ENCODE measurements around the gene SIRT4.

Gene SIRT4

DNA sequence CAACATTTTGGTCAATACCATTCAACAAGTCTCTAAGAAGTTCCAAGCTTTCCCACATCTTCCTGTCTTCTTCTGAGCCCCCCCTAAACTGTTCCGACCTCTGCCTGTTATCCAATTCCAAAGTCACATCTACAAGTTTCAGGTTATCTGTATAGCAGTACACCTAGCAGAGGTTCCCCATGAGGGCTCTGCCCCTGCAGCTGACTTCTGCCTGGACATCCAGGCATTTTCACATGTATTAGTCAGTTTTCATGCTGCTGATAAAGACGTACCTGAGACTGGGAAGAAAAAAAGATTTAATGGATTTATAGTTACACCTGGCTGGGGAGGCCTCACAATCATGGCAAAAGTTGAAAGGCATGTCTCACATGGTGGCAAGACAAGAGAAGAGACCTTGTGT lies 35.6 kb downstream of the SIRT4 start:
- Histone ChIP-seq H3K9me3 (ENCODE audit: control insufficient read depth, insufficient read depth, low read length) (peaks cover 4% of the 10 kb centered on the region; the same call in 1 of the 2 replicates), H3K9ac (ENCODE audit: low read depth, low read length) (no peak overlapping the region), H3K4me1 (ENCODE audit: insufficient read depth, low read length) (no peaks in the 10 kb centered on the region; the same call in 1 of the 2 replicates), H3K36me3 (ENCODE audit: insufficient read depth, low read length) (no peaks in the 10 kb centered on the region)

DNA sequence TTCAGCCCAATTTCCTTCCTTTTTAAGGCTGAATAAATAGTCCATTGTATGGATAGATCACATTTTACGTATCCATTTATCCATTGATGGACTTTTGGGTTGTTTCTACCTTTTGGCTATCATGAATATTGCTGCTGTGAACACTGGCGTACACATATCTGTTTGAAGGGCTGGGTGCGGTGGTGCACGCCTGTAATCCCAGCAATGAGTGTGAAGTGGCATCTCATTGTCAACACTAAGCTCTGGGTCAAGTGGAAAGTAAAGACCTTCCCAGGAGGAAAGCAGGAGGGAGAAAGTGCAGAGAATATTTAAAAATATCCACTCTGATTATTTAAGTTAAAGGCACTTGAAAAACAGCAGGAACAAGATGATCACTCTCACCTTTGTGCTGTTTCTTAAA lies 37.1 kb downstream of the SIRT4 start:
- Histone ChIP-seq H3K9me3 (ENCODE audit: control insufficient read depth, insufficient read depth, low read length) (peaks cover 4% of the 10 kb centered on the region; the same call in 1 of the 2 replicates), H3K4me1 (ENCODE audit: insufficient read depth, low read length) (no peaks in the 10 kb centered on the region; the same call in 1 of the 2 replicates), H3K36me3 (ENCODE audit: insufficient read depth, low read length) (no peaks in the 10 kb centered on the region), H3K9ac (ENCODE audit: low read depth, low read length) (no peak overlapping the region)

DNA sequence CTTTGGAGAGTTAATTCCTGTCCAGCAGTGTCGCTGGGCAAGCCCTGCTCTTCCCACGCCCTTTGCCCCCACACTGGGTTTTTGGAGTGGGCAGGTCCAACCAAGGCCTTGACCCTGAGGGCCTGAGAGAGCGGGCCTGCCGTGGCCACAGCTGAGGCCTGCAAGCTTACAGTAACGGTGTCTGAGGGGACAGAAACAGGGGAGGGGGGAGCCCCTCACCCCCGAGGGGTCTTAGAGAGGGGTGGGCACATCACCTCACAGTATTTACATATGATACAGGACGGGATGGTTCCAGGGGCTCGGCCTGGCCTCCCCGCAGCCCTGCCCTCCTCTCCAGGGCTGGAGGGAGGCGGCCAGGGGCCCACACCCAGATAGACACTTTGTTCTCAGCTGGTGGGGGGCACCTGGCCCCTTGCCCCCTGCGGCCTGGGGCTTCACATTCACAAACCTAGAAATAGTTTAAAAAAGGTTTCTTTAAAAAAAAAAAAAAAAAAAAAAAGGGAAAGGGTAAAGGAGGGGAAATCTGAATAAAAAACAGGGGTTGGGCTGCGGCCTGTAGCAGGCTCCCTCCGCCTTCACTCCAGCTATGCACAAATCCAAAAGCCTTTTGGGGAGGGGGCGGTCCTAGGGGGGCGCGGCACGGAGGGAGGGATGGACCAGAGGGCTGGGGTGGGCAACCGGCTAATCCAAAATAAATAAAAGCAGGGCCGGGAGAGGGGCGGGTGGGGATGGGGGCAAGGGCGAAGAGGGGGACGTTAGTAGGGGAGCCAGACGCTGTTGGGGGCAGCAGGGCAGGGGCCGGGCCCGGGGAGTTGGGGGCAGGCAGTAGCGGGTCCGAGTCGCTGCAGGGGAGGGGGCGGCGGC lies 40.3 kb downstream of the SIRT4 start:
- H3K36me3 ChIP-seq (ENCODE audit: insufficient read depth, low read length): no peaks in the 10 kb centered on the region
- no peaks in the 10 kb centered on the region; the same call in 1 of the 2 replicates for H3K4me1 ChIP-seq (ENCODE audit: insufficient read depth, low read length)
- no peak overlapping the region for H3K9ac ChIP-seq (ENCODE audit: low read depth, low read length)
- peaks cover 2% of the 10 kb centered on the region; the same call in 1 of the 2 replicates for H3K9me3 ChIP-seq (ENCODE audit: control insufficient read depth, insufficient read depth, low read length)

DNA sequence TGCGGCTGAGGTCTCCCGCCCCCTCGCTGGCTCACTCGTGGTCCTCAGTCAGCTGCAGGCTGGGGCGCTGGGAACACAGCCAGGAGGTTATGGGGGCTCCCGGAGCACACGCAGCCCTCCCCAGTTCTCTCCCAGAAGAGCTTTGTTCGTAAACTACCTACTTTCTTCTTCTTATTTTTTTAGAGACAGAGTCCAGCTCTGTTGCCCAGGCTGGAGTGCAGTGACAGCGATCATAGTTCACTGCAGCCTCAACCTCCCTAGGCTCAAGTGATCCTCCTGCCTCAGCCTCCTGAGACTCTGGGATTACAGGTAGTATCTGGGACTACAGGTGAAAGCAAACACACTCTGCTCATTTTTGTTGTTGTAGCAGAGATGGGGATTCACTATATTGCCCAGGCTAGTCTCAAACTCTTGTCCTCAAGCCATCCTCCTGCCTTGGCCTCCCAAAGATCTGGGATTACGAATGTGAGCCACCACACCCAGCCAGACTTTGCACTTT lies 41.0 kb downstream of the SIRT4 start:
- Histone ChIP-seq H3K9ac (ENCODE audit: low read depth, low read length) (no peak overlapping the region), H3K9me3 (ENCODE audit: control insufficient read depth, insufficient read depth, low read length) (no peaks in the 10 kb centered on the region; the same call in 1 of the 2 replicates), H3K36me3 (ENCODE audit: insufficient read depth, low read length) (no peaks in the 10 kb centered on the region; the same call in 1 of the 2 replicates), H3K4me1 (ENCODE audit: insufficient read depth, low read length) (no peaks in the 10 kb centered on the region; the same call in 1 of the 2 replicates)

DNA sequence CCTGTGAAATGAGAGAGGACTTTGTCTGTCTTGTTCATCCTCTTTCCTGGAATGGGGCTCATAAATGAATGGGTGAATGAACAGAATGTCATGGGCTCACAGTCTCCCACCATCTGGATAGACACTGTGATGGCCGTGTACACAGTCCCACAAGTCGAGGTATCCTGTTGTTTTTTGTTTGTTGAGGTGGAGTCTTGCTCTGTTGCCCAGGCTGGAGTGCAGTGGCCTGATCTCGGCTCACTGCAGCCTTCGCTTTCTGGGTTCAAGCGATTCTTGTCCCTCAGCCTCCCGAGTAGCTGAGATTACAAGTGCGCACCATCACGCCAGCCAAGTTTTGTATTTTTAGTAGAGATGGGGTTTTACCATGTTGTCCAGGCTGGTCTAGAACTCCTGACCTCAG lies 41.6 kb downstream of the SIRT4 start:
- Histone ChIP-seq H3K4me1 (ENCODE audit: insufficient read depth, low read length) (no peaks in the 10 kb centered on the region; the same call in 1 of the 2 replicates), H3K9ac (ENCODE audit: low read depth, low read length) (no peak overlapping the region), H3K36me3 (ENCODE audit: insufficient read depth, low read length) (no peaks in the 10 kb centered on the region; the same call in 1 of the 2 replicates), H3K9me3 (ENCODE audit: control insufficient read depth, insufficient read depth, low read length) (no peaks in the 10 kb centered on the region)

DNA sequence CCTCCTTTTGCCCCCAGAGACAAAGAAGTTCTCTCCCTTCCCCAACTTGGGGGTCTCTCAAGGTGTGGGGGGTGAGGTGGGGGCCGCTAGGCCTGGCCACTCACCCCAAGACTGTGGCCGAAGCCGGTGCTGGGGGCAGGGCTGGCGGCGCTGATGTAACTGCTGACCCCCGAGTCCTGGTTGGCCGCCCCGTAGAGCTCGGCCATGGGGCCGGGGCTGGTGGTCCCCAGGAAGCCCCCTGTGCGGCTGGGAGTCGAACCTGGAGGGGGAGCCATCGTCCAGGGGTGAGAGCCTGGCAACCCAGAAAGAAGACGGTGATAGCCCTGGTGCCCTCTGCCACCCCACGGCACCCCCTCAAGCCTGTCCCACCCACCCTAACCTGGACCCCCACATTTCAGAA lies 43.9 kb downstream of the SIRT4 start:
- Histone ChIP-seq H3K36me3 (ENCODE audit: insufficient read depth, low read length) (no peaks in the 10 kb centered on the region; the same call in 1 of the 2 replicates), H3K9me3 (ENCODE audit: control insufficient read depth, insufficient read depth, low read length) (no peaks in the 10 kb centered on the region), H3K4me1 (ENCODE audit: insufficient read depth, low read length) (no peaks in the 10 kb centered on the region; the same call in 1 of the 2 replicates), H3K9ac (ENCODE audit: low read depth, low read length) (no peak overlapping the region)

DNA sequence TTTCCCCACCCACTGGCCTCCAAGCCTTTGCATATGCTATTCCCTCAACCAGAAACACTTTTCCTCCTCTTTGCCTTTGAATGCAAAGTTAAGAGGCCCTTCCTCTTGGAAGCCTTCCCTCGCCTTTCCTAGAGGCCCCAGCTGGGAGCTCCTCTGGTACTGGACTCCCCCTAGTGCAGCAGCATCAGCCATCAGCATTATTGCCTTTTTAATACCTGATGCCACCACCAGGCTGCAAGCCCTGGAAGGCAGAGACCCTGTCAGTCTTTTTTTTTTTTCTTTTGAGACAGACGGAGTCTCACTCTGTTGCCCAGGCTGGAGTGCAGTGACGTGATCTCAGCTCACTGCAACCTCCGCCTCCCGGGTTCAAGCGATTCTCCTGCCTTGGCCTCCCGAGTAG lies 44.6 kb downstream of the SIRT4 start:
- Histone ChIP-seq H3K4me1 (ENCODE audit: insufficient read depth, low read length) (no peaks in the 10 kb centered on the region; the same call in 1 of the 2 replicates), H3K9ac (ENCODE audit: low read depth, low read length) (no peak overlapping the region), H3K36me3 (ENCODE audit: insufficient read depth, low read length) (no peaks in the 10 kb centered on the region; the same call in 1 of the 2 replicates)

DNA sequence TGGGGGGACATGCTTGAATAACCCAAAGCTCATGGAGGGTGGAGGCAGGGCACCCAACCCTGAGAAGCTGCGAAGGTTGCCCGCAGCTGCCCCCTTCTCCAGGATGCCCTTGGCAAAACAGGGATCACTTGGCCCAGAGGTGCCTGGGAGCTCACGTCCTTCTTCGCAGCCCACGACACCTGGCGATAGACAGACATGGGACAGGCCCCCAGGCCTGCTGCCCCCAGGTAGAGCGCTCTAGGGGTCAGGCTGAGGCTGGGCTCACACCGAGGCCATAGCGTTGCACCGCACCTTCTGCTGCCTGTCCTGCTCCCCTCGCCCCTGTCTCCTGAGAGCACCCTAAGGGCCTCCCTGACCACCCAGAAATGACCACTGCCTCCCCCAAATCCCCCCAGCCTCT lies 45.6 kb downstream of the SIRT4 start:
- Histone ChIP-seq H3K9me3 (ENCODE audit: control insufficient read depth, insufficient read depth, low read length) (no peaks in the 10 kb centered on the region), H3K36me3 (ENCODE audit: insufficient read depth, low read length) (no peaks in the 10 kb centered on the region; the same call in 1 of the 2 replicates), H3K9ac (ENCODE audit: low read depth, low read length) (no peak overlapping the region), H3K4me1 (ENCODE audit: insufficient read depth, low read length) (no peaks in the 10 kb centered on the region)

More for the DNA sequence above, 44.6 kb downstream of the SIRT4 start:
- H3K9me3 ChIP-seq (ENCODE audit: control insufficient read depth, insufficient read depth, low read length): no peaks in the 10 kb centered on the region

DNA sequence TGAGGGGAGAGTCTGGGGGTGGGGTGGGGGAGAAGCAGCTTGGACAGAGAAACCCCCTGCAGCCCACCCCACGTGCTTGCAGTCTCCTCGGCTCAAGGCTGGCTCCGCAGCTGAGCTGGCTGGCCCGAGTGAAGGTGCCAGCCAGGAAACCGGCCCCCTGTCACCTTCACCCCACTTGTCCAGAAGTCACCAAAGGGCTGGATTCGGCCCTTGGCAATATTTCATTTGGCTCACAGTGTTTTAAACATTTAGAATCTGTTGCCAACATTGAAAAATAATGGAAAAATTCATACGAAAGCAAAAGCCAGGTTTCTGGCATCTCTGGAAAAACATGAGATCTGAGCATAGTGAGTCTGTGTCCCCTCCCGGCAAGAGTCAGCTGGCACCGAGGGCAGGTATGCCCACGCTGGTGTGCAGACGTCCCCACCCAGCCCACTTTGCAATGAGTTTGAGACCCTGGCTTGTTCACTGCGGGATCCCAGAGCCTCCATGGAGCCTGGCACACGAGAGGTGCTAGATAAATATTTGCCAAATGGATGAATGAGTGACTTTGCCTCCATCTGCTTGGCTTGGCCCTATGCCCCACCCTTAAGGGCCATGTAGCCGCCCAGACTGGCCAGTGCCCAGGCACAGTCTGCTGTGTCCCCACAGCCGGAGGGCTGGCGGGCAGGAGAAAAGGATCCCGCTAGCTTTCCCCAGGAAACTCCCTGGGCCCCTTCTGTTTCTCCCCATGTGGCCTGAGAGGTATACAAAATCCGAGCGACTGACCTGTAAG lies 48.6 kb downstream of the SIRT4 start:
- no peaks in the 10 kb centered on the region for H3K4me1 ChIP-seq (ENCODE audit: insufficient read depth, low read length)
- no peak overlapping the region for H3K9ac ChIP-seq (ENCODE audit: low read depth, low read length)
- H3K36me3 ChIP-seq (ENCODE audit: insufficient read depth, low read length): no peaks in the 10 kb centered on the region; the same call in 1 of the 2 replicates
- H3K9me3 ChIP-seq (ENCODE audit: control insufficient read depth, insufficient read depth, low read length): no peaks in the 10 kb centered on the region

DNA sequence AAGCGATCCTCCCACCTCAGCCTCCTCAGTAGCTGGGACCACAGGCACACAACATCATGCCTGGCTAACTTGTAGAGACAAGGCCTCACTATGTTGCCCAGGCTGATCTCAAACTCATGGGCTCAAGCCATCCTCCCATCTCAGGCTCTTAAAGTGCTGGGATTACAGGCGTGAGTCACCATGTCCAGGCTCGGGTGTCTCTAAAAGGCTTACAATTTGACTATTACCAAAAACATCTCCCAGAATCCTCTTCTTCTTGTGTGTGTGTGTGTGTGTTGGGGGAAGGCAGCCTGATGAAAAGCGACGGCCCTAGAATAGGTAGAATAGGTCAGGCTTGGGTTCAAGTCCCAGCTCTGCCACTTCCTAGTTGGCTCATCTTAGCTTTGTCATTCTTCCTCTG lies 50.0 kb downstream of the SIRT4 start:
- Histone ChIP-seq H3K9ac (ENCODE audit: low read depth, low read length) (no peak overlapping the region), H3K4me1 (ENCODE audit: insufficient read depth, low read length) (peaks cover 5% of the 10 kb centered on the region), H3K36me3 (ENCODE audit: insufficient read depth, low read length) (no peaks in the 10 kb centered on the region; the same call in 1 of the 2 replicates), H3K9me3 (ENCODE audit: control insufficient read depth, insufficient read depth, low read length) (no peaks in the 10 kb centered on the region)

DNA sequence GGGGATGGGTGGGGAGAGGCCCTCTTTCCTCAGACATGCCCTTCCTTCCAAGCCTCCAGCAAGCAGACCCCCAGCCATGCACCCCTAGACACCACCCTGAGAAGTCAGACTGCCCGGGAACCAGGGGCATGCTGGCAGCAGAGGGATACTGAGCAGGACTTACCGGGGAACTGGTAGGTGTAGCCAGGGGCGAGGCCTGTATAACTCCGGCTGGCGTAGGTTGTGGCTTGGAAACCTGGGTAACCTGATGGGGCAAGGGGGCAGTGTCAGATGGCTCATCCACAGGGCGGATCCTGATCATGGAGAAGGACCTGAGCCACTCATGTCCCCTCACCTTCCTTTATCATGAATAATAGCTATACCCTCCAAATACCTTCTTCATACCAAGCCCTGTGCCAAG lies 51.0 kb downstream of the SIRT4 start:
- Histone ChIP-seq H3K9ac (ENCODE audit: low read depth, low read length) (no peak overlapping the region), H3K36me3 (ENCODE audit: insufficient read depth, low read length) (no peaks in the 10 kb centered on the region), H3K9me3 (ENCODE audit: control insufficient read depth, insufficient read depth, low read length) (no peaks in the 10 kb centered on the region), H3K4me1 (ENCODE audit: insufficient read depth, low read length) (peaks cover 7% of the 10 kb centered on the region)

DNA sequence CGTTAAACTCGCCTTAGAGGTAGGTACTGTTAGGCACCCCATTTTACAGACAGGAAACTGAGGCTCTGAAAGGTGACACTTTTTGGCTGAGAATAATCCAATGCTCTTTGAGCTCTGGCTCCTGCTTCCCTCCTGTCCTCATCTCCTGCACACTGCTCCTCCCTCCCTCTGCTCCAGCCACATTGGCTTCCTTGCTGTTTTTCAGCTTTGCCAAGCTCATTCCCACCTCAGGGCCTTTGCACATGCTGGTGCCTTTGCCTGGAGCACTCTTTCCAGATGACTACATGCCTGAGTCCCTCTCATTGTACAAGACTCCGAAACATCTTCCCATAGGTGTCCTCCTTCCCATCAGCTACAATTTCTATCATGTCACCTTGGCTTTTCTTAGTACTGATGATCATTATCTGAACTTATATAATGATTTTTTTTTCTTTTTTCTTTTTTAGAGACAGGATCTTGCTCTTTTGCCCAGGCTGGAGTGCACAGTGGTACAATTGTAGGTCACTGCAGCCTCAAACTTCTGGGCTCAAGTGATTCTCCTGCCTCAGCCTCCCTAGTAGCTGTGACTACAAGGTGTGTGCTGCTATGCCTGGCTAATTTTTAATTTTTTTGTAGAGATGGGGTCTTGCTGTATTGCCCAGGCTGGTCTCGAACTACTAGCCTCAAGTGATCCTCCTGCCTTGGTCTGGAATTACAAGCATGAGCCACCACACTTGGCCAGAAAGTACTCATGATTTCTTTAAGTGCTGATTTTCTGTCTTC lies 51.6 kb downstream of the SIRT4 start:
- no peaks in the 10 kb centered on the region for H3K9me3 ChIP-seq (ENCODE audit: control insufficient read depth, insufficient read depth, low read length)
- no peak overlapping the region for H3K9ac ChIP-seq (ENCODE audit: low read depth, low read length)
- H3K36me3 ChIP-seq (ENCODE audit: insufficient read depth, low read length): no peaks in the 10 kb centered on the region
- peaks cover 12% of the 10 kb centered on the region for H3K4me1 ChIP-seq (ENCODE audit: insufficient read depth, low read length)

DNA sequence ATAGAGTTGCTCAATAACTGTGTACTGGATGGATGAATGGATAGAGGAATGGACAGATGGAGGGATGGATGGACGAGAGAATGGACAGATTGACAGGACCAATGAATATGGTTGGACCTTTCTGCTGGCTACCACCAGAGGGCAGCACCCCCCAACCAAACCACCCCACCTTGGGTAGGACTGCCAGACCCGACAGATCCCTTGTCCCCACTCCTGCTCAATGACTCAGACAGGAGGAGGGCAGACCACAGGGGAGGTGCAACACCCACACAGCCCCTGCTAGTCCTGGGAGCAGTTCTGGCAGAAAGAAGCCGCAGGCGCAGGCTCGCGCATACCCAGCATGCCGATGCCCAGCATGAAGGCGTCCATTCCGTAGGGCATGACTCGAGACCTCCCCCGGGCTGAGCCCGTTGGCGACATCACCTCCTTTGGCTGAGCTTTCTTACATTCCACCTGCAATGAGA lies 54.5 kb downstream of the SIRT4 start:
- Histone ChIP-seq H3K36me3 (ENCODE audit: insufficient read depth, low read length) (no peaks in the 10 kb centered on the region), H3K9ac (ENCODE audit: low read depth, low read length) (no peak overlapping the region)

DNA sequence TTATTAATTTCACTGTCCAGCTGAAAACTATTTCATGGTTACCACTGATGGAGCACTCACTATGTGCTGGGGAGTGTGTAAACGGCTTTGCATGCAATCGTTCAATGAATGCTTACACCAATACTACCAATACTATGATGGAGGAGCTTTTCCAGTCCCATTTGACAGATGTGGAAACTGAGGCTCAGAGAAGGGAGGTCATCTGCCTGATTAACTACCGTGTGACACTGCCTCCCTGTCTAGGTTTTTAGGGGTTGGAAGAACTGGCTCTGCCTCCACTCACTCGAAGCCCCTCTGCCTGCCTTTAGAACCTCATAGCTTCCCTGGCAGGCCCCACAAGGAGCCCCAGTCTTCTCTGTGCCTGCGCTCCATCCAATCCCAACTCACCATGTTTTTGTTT lies 55.0 kb downstream of the SIRT4 start:
- Histone ChIP-seq H3K9ac (ENCODE audit: low read depth, low read length) (no peak overlapping the region), H3K36me3 (ENCODE audit: insufficient read depth, low read length) (no peaks in the 10 kb centered on the region), H3K9me3 (ENCODE audit: control insufficient read depth, insufficient read depth, low read length) (no peaks in the 10 kb centered on the region), H3K4me1 (ENCODE audit: insufficient read depth, low read length) (peaks cover 25% of the 10 kb centered on the region)

More for the DNA sequence above, 54.5 kb downstream of the SIRT4 start:
- H3K9me3 ChIP-seq (ENCODE audit: control insufficient read depth, insufficient read depth, low read length): no peaks in the 10 kb centered on the region
- peaks cover 24% of the 10 kb centered on the region for H3K4me1 ChIP-seq (ENCODE audit: insufficient read depth, low read length)

Data from ES-I3 (cell line).